Activated CD8-positive, alpha-beta memory T cell treated with anti-CD3 and anti-CD28 coated beads, Interleukin-2, amount 50 U/mL, for 48 hours (primary cell): ENCODE results near the gene ITPR1.
A peak's percentile ranks its signal among the peaks of the same experiment; 100 is the strongest.

Source experiments
- DNase-seq: peaks from one replicate; pipeline ENCODE4 v3.0.0-alpha.2; 2020

Gene ITPR1

GRCh38 chr3:4839278-4839677, 346.1 kb downstream of the ITPR1 start:
- no peak for DNase-seq

DNA sequence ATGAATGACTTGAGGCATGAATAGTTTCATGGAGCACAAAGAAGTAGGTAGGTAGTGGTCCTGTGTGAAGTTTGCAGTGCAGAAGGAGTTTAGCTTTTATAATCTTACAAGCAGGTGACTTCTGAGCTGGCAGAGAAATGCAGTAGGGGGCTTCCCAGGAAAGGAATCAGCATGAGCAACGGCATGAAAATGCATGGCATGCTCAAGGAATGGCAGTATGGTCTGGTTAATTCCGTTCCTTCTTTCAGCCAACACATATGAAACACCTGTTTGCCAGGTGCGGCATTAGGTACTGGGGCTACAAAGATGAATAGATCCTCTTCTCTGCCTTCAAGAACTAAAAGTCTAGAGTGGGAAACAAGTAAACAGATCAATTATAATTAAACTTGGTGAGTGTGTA, 348.1 kb downstream of the ITPR1 start:
- no peak for DNase-seq

DNA sequence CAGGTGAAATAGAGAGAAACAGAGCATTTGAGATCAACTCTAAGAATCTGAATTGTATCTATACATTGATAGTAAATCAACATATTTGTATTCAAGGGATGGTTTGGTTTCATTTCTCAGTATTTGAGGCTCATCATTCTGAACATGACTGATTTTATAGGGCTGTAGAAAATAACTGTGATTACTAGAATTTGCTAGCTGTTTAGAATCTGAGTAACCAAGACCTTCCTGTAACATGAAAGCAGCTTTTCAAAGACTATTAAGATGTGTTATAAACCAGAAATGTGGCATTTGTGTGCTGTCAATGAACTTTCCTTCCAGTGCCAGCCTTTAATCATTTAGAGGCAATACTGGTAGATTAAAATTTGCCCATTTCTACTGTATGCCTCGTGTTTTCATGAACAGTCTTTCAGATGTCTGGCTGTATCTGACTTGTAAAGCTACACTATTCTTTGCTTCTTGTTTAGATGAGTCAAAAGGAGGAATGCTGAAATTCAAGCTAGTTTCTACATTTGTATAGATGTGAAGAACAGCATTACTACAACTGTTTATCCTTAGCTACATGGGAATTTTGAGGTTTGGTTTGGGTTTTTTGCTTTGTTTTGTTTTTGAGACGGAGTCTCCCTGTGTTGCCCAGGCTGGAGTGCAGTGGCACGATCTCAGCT, 348.8 kb downstream of the ITPR1 start:
- DNase-seq = no peak

- DNase-seq = no peak
These were observed 350.5 kb downstream of the ITPR1 start for GRCh38 chr3:4843619-4844018.

GRCh38 chr3:4845882-4846281, 352.7 kb downstream of the ITPR1 start:
- DNase-seq = no peak

DNA sequence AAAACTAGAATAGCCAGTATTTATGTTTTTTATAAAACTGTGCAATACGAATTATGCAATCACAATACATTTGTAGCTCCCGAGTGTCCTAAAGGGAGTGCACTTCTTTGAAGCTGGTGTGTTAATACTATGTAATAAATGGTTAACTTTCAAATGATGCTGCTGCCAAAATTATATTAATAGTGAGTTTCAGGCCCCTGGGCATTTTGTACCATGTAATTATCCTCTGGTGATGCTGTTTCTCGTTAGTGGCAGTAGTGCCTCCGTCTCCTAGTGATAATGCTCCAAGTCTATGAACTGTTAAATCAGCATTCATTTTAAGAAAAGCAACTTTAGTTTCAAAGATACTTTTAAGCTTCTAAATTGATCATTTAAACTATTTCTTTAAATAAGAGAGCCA, 353.4 kb downstream of the ITPR1 start:
- DNase-seq = no peak

GRCh38 chr3:4848176-4848825, 355.2 kb downstream of the ITPR1 start:
- no peak for DNase-seq

DNA sequence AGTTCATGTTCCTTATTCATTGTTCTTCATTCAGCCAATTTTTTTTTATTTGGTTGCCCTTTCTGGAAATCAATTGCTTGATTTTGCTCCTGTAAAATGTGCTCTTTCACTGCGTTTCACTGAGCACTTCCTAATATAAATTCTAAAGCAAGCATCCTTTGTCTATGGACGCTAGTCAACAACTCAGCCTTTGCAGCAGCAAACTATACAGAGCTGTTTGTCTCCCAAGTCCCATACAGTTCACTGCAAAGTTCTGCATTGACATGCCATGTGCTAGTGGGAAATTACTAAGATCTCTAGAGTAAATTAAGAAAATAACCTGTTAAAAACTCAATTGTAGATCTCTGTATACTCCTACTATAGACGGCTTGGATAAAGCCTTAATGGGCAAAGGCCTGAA, 356.0 kb downstream of the ITPR1 start:
- no peak for DNase-seq

DNA sequence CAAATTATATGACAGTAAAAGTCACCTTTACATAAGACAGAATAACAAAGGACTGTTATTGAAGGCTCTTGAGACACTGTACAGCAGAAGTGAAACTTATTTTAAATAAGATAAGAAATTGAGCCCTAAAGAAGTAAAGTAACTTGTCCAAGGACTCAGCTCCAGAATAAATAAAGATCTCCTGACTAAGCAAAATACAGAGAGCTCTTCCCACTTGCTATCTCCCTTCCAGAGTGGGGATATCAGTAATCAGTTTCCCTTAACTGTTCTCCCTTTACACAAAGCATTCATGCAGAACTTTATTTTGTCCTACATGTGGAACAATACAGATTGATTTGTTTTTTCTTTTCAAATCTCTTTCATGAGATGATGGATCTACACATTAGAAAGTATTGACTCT, 356.6 kb downstream of the ITPR1 start:
- DNase-seq = no peak

- DNase-seq = peak; percentile 70
These were observed 357.2 kb downstream of the ITPR1 start for GRCh38 chr3:4850211-4850927.

- no peak for DNase-seq
These were observed 357.7 kb downstream of the ITPR1 start for GRCh38 chr3:4850928-4851265.

DNA sequence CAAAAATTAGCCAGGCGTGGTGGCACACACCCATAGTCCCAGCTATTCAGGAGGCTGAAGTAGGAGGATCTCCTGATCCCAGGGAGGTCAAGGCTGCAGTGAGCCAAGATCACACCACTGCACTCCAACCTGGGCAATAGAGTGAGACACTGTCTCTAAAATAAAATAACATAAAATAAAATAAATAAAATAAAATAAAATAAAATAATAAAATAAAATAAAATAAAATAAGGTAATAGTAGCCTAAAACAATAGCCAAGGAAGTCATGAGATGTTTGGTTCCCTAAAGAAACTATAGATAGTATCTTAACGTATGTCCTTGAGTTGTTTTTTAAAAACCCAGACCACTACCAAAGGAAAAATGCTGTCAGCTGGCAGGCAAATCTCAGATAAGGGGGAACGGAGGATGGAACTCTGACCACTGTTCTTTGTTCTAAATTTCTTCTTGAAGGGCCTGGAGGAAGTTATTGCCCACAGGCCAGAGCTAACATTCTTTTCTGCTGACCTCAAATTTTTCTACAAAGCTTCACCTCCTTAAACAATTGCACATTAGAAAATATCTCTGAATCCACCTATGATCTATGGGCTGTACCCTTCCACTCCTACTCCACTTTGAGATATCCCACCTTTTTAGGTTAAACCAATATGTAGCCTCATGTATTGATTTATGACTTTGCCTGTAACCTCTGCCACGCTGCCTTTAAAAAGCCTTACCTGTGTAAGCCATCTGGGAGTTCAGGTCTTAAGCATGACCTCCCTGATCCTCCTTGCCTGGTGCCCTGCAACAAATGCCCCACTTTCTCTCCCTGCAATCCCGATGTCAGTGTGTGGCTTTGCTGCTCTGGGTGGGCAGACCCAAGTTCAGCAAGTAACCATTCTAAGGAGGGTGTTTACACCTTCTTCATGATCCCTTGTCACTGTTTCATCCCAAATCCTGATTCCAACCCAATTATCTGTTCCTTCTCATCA, 359.9 kb downstream of the ITPR1 start:
- no peak for DNase-seq

- no peak for DNase-seq
These were observed 360.6 kb downstream of the ITPR1 start for GRCh38 chr3:4853749-4854140.

GRCh38 chr3:4855676-4856075, 362.5 kb downstream of the ITPR1 start:
- no peak for DNase-seq

DNA sequence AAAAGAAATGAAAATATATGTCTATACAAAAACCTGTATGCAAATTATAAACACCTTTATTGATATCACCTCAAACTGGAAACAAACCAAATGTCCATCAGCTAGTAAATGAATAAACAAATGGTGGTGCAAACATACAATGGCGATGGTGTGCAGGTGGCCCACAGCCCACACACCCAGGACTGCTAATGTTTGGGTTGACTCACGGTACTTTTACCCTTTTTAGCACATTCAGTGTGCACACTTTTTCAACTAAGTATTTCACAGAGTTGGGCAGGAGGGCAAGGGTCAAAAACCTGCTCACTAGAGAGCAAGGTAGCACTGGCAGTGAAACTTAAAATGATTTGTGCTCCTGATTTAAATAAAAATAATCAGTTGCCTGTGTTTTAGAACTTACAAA, 363.0 kb downstream of the ITPR1 start:
- no peak for DNase-seq

GRCh38 chr3:4856564-4856963, 363.4 kb downstream of the ITPR1 start:
- DNase-seq = no peak

DNA sequence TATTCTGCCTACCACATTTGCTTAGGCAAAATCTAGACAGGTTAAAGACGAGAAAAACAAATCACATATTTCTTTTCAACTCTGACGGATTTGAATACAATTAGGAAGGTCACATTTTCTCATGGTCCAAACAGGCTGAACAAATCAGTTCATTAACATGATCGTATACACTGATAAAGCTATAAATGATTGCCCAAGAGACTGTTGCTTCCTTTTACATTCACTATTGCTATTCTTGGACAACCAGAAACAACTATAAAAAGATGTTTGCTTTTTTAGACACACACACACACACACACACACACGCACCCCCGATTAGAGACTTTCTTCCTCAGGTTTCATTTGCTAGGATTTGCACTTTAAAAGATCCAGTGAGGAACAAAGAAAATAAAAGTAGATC, 363.8 kb downstream of the ITPR1 start:
- no peak for DNase-seq

GRCh38 chr3:4859788-4860187, 366.6 kb downstream of the ITPR1 start:
- DNase-seq = no peak

GRCh38 chr3:4862973-4863372, 369.8 kb downstream of the ITPR1 start:
- DNase-seq = no peak

- DNase-seq = no peak
These were observed 371.4 kb downstream of the ITPR1 start for GRCh38 chr3:4864503-4864902.

DNA sequence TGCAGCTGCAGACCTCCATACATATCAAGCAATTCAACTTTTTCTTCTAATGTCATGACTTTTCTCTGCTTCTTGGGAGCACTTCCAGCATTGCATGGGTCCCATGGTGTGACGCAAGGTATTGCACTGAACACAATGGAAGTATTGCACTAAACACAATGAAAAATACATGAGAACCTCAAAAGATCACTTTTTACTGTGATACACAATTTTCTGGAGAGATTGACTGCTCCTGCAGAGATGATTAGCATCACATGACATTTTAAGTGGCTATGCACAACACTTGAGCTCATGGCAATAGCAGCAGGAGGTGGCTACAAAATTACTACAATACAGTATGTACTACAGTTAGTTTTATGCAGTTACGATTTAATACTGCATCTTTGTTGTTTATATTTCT, 372.6 kb downstream of the ITPR1 start:
- no peak for DNase-seq

DNA sequence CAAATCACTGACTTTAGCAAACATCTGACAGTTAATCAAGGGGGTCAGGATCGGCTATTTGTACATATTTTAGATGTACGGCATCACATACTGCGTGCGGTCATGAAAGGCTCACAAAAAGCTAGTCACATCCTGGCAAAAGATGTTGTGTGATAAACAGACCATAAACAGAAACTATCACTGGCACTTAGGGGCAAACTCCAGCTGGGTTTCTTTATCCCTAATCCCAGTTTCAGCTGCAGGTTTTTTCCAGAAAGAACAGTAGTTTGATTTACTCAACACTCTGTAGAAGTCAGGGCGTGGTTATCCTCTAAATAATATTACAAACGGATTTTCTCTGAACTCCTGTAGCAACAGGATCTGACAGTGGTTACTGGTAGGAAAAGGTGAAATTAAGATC, 373.7 kb downstream of the ITPR1 start:
- no peak for DNase-seq

DNA sequence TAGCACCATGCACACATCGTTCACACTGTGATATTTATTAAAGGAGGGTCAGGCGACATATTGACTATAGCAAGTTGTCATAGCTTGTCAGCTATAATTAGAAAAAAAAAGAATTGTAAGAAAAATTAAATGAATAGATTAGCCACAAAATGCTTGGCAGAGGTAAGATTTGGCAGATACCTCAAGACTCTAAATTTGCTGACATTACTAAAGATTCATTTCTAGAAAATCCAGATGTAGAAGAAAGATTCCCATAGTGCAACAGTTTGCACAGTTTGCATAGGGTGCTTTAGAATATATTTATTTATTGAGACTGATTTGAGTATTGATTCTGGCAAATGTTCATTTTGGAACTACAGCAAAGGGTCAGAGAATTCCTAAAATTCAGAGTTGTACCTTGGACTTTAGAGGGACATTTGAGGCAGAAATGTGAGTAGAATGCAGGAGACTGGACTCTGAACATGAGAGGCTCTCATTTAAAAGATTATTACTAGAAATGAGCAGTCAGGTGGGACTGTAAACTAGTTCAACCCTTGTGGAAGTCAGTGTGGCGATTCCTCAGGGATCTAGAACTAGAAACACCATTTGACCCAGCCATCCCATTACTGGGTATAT, 384.1 kb downstream of the ITPR1 start:
- DNase-seq = no peak
